Measurements from ENCODE around the gene CCDC117. TPM values are rescaled to one million over a fixed set of nuclear protein-coding genes. Genes with fewer than 3 reads are reported as not detected.
"Not testable (repeated sequence)": the region's sequence is repeated elsewhere in the genome, so short reads cannot be mapped to it uniquely, and the experiment has no call there.

The CCDC117 gene
- total RNA-seq, 4 donors from 2014 or later, result 9.8 to 15.4 (median 14.4) TPM

DNA sequence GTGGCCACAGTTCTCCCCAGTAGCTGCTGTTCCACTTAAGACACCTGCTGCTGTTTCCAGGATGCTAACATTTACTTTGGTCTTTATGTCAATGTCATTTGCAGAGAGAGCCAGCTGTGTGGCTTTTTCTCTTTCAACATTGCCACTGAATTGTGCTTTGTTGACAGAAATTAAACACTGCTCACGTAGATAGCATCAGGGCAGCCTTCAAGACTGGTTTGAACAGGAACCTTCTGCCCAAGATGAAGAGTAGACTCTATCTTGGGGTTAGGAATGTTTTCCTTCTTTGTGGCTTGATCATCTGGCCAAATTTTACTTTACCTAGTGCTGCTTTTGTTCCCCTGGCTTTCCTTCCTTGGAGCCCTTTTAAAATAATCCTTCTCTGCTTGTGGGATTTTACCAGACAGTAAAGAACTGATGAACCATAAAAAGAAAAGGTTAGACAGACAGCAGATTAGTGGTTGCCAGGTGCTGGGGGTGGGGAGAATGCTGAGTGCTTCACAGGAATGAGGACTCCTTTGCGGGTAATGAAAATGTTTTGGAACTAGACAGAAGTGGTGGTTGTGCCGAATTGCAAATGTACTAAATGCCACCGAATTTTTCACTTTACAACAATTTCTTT lies 50.5 kb downstream of the CCDC117 start:
- intact Hi-C loops (cut with DNase I), result no loop called here
- Histone ChIP-seq H3K4me3 (no peak overlapping the region), H3K4me1 (peaks cover 11 to 43% (median 16%) of the 10 kb centered on the region in 3 donors), H3K27me3 (no peaks in the 10 kb centered on the region), H3K27ac (peak overlapping the region in 2 of 4 donors; percentile 33 to 45), H3K9me3 (no peaks in the 10 kb centered on the region), H3K36me3 (no peaks in the 10 kb centered on the region)
- TF ChIP-seq, protein P1, sequence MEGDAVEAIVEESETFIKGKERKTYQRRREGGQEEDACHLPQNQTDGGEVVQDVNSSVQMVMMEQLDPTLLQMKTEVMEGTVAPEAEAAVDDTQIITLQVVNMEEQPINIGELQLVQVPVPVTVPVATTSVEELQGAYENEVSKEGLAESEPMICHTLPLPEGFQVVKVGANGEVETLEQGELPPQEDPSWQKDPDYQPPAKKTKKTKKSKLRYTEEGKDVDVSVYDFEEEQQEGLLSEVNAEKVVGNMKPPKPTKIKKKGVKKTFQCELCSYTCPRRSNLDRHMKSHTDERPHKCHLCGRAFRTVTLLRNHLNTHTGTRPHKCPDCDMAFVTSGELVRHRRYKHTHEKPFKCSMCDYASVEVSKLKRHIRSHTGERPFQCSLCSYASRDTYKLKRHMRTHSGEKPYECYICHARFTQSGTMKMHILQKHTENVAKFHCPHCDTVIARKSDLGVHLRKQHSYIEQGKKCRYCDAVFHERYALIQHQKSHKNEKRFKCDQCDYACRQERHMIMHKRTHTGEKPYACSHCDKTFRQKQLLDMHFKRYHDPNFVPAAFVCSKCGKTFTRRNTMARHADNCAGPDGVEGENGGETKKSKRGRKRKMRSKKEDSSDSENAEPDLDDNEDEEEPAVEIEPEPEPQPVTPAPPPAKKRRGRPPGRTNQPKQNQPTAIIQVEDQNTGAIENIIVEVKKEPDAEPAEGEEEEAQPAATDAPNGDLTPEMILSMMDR (IDR thresholded peaks at IDR 0.05), result no peak
- no peak for TF ChIP-seq POLR2A (IDR thresholded peaks at IDR 0.05)
- 43 to 58% methylated on average over 4 of the region's 4 CpGs for WGBS, 2 donors
- no peak for DNase-seq

DNA sequence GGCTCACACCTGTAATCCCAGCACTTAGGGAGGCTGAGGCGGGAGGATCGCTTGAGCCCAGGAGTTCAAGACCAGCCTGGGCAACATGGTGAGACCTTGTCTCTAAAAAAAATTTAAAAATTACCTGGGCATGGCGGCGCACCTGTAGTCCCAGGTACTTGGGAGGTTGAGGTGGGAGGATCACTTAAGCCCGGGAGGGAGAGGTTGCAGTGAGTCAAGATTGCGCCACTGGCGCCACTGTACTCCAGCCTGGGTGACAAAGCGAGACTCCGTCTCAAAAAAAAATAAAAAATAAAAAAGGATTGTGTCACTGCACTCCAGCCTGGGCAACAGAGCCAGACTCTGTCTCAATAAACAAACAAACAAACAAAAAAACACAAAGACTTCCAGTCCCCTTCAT lies 52.0 kb downstream of the CCDC117 start:
- intact Hi-C loops (cut with DNase I), result not testable (repeated sequence)

DNA sequence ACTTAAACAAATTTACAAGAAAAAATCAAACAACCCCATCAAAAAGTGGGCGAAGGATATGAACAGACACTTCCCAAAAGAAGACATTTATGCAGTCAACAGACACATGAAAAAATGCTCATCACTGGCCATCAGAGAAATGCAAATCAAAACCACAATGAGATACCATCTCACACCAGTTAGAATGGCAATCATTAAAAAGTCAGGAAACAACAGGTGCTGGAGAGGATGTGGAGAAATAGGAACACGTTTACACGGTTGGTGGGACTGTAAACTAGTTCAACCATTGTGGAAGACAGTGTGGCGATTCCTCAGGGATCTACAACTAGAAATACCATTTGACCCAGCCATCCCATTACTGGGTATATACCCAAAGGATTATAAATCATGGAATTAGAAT lies 53.9 kb downstream of the CCDC117 start:
- H3K27ac ChIP-seq; H3K27me3 ChIP-seq; DNase-seq; H3K9me3 ChIP-seq; intact Hi-C loops (cut with DNase I); H3K36me3 ChIP-seq; H3K4me3 ChIP-seq: not testable (repeated sequence)
- 84 to 85% methylated on average over 4 of the region's 4 CpGs for WGBS, 2 donors
- peaks cover 4 to 34% (median 9%) of the 10 kb centered on the region in 3 donors for H3K4me1 ChIP-seq

More for the DNA sequence above, 52.0 kb downstream of the CCDC117 start:
- H3K27me3 ChIP-seq, H3K4me3 ChIP-seq, H3K27ac ChIP-seq, H3K36me3 ChIP-seq, DNase-seq, H3K9me3 ChIP-seq: not testable (repeated sequence)
- WGBS, 2 donors, result 87 to 95% methylated on average over 9 of the region's 9 CpGs
- H3K4me1 ChIP-seq, result peaks cover 7 to 36% (median 10%) of the 10 kb centered on the region in 3 donors

DNA sequence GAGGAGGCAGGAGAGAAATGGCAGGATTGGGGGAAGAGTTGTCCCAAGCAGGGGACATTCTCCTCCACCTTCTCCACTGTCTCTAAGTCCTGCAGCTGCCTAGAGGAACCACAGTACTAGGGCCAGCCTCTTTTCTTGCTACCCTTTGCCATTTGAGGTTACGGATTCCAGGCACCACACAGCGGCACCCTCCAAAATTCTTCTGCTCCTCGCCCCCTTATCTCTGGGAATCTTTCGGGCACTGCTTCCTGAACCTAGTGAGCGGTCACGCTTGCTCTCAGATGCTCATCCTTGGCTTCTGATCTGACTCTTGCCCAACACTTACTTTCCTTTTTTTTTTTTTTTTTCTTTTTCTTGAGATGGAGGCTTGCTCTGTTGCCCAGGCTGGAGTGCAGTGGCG lies 54.4 kb downstream of the CCDC117 start:
- Histone ChIP-seq H3K27me3 (no peaks in the 10 kb centered on the region), H3K4me3 (no peak overlapping the region), H3K36me3 (no peaks in the 10 kb centered on the region), H3K9me3 (no peaks in the 10 kb centered on the region), H3K4me1 (peaks cover 4 to 32% (median 9%) of the 10 kb centered on the region in 3 donors), H3K27ac (no peak overlapping the region)
- intact Hi-C loops (cut with DNase I), result no loop called here
- TF ChIP-seq, protein P1 (IDR thresholded peaks at IDR 0.05), result no peak
- TF ChIP-seq POLR2A (IDR thresholded peaks at IDR 0.05), result no peak
- WGBS, 2 donors, result 79 to 87% methylated on average over 7 of the region's 7 CpGs
- DNase-seq, result no peak

DNA sequence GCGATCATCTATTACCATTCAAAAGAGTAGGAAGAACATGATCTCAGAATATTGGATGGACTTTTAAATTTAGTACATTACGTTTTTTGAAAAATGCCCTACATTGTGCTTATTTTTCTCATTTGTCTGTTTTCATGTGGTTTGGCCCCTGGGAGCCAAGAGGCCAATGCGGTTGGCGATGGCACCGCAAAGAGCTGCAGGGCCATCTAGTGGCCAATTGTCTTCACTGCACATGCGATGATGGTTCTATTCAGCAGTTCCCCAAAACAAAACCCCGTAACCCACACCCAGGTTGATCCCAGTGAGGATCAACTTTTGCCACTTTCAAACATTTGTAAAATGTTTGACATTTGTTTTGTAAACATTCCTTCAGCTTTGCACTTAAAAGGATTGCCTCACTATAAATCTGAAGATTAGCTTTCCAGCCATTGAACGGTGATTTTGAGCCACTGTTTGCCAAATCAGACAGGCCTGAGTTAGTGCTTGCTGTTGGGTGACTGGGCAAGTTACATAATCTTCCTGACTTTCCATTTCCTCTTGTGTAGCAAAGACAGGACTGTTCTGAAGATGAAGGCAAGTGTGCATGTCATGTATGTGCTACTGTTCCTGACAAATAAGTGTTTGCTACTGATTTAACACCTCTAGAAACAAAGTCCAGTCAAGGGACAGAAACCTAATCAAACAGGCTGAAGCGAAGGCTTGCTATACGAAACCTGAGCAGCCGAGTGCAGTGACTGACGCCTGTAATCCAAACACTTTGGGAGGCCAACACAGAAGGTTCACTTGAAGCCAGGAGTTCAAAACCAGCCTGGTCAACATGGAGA lies 57.1 kb downstream of the CCDC117 start:
- peak overlapping the region in 2 of 4 donors; percentile 13 to 32 for H3K27ac ChIP-seq
- peaks cover 4 to 13% (median 9%) of the 10 kb centered on the region in 3 donors for H3K4me1 ChIP-seq
- no peak for DNase-seq
- H3K27me3 ChIP-seq, result no peaks in the 10 kb centered on the region
- TF ChIP-seq, protein P1 (IDR thresholded peaks at IDR 0.05), result peak; percentile 92 to 98 (median 97)
- TF ChIP-seq POLR2A (IDR thresholded peaks at IDR 0.05), result no peak
- intact Hi-C loops (cut with DNase I), result loop anchor here (5.0 kb wide), 1 partner anchor 227 kb away; no protein-coding TSS in a partner anchor
- peaks cover 0 to 8% (median 0%) of the 10 kb centered on the region in 3 donors for H3K36me3 ChIP-seq
- no peak overlapping the region for H3K4me3 ChIP-seq
- no peaks in the 10 kb centered on the region for H3K9me3 ChIP-seq
- WGBS, 2 donors, result 34 to 36% methylated on average over 12 of the region's 12 CpGs

DNA sequence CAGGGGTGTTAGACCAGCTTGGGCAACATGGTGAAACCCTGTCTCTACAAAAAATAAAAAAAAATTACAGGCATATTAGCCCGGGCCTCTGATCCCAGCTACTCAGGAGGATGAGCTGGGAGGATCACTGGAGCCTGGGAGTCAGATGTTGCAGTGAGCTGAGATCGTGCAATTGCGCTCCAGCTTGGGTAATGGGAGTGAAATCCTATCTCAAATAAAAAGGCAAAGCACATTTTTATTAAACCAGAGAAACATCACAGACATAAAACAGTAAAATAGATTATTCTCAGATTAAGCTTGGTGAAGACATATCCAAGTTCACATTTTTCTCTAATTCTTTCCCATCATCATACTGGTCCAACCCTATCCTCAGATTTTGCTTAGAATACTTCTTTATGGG lies 57.9 kb downstream of the CCDC117 start:
- Histone ChIP-seq H3K9me3 (no peaks in the 10 kb centered on the region), H3K4me1 (peaks cover 4 to 13% (median 9%) of the 10 kb centered on the region in 3 donors), H3K27me3 (no peaks in the 10 kb centered on the region), H3K36me3 (peaks cover 0 to 8% (median 0%) of the 10 kb centered on the region in 3 donors), H3K27ac (no peak overlapping the region), H3K4me3 (no peak overlapping the region)
- intact Hi-C loops (cut with DNase I), result loop anchor here (5.0 kb wide), 1 partner anchor 228 kb away; no protein-coding TSS in a partner anchor
- no peak for TF ChIP-seq POLR2A (IDR thresholded peaks at IDR 0.05)
- TF ChIP-seq, protein P1 (IDR thresholded peaks at IDR 0.05), result no peak
- no peak for DNase-seq
- 93 to 94% methylated on average over 3 of the region's 3 CpGs for WGBS, 2 donors
